GM23338 (cell line): ENCODE results near the gene PCDHGB4. TPM values are rescaled to one million over a fixed set of nuclear protein-coding genes. Genes with fewer than 3 reads are reported as not detected.

ENCODE experiments used
- ATAC-seq: fragments of 200-7000 bp; cut with Tn5 transposase; 3 replicates; pipeline ENCODE4 v1.9.1; 2020
- DNase-seq: peaks from one replicate; pipeline ENCODE4 v3.0.0-alpha.2; 2015; ENCODE audit warnings: low spot score
- H2AFZ ChIP-seq: fragments of 200-600 bp; sonication (generic); 2 replicates; pipeline ENCODE4 v1.8.0; 2016; ENCODE audit warnings: antibody characterized with exemption, mild to moderate bottlenecking, moderate library complexity
- H3F3A ChIP-seq: fragments of 200-600 bp; sonication (generic); replicated peaks from 2 replicates; pipeline ENCODE4 v1.8.0; 2017; ENCODE audit warnings: antibody characterized with exemption, mixed run types, low read depth
- H3K27ac ChIP-seq: fragments of 200-600 bp; sonication (generic); 2 replicates; pipeline ENCODE4 v1.6.1; 2016; ENCODE audit warnings: low read depth
- H3K27me3 ChIP-seq: fragments of 200-600 bp; sonication (generic); 2 replicates; pipeline ENCODE4 v1.8.0; 2016; ENCODE audit warnings: mild to moderate bottlenecking, mixed run types, moderate library complexity; ENCODE audit not compliant: insufficient read depth
- H3K36me3 ChIP-seq: fragments of 200-600 bp; sonication (generic); 2 replicates; pipeline ENCODE4 v1.8.0; 2016; ENCODE audit warnings: mild to moderate bottlenecking; ENCODE audit not compliant: insufficient read depth
- H3K4me1 ChIP-seq: fragments of 200-600 bp; sonication (generic); 2 replicates; pipeline ENCODE4 v1.8.0; 2016; ENCODE audit warnings: mild to moderate bottlenecking, moderate library complexity; ENCODE audit not compliant: insufficient read depth
- H3K4me2 ChIP-seq: fragments of 200-600 bp; sonication (generic); 2 replicates; pipeline ENCODE4 v1.7.1; 2017; ENCODE audit warnings: mixed run types
- H3K4me3 ChIP-seq: fragments of 200-600 bp; sonication (generic); 2 replicates; pipeline ENCODE4 v1.6.1; 2016; ENCODE audit warnings: mixed run types
- H3K79me2 ChIP-seq: fragments of 200-600 bp; sonication (generic); replicated peaks from 2 replicates; pipeline ENCODE4 v1.8.0; 2017; ENCODE audit warnings: mild to moderate bottlenecking; ENCODE audit not compliant: insufficient read depth
- H3K9me2 ChIP-seq: fragments of 200-600 bp; sonication (generic); 2 replicates; pipeline ENCODE4 v1.8.0; 2017; ENCODE audit not compliant: insufficient read depth
- H4K20me1 ChIP-seq: fragments of 200-600 bp; sonication (generic); replicated peaks from 2 replicates; pipeline ENCODE4 v1.8.0; 2017; ENCODE audit warnings: mild to moderate bottlenecking; ENCODE audit not compliant: insufficient read depth
- H3K27ac Mint-ChIP-seq: 2 replicates; pipeline ENCODE4 v1.8.0; 2020; ENCODE audit warnings: inconsistent platforms, mild to moderate bottlenecking, moderate library complexity, mixed read lengths
- H3K27me3 Mint-ChIP-seq: 3 replicates; pipeline ENCODE4 v1.8.0; 2022; ENCODE audit warnings: low read depth, mild to moderate bottlenecking, moderate library complexity, mixed read lengths, inconsistent platforms; ENCODE audit not compliant: insufficient read depth, poor library complexity
- H3K36me3 Mint-ChIP-seq: 3 replicates; pipeline ENCODE4 v1.8.0; 2021; ENCODE audit warnings: low read depth, mild to moderate bottlenecking, inconsistent platforms, moderate library complexity, mixed read lengths
- H3K4me1 Mint-ChIP-seq: 3 replicates; pipeline ENCODE4 v1.8.0; 2020; ENCODE audit warnings: mild to moderate bottlenecking, inconsistent platforms, mixed read lengths
- H3K4me3 Mint-ChIP-seq: 3 replicates; pipeline ENCODE4 v1.8.0; 2021; ENCODE audit warnings: moderate library complexity, mild to moderate bottlenecking, inconsistent platforms, mixed read lengths
- H3K9me3 Mint-ChIP-seq: 3 replicates; pipeline ENCODE4 v1.8.0; 2020; ENCODE audit warnings: moderate library complexity, mild to moderate bottlenecking, inconsistent platforms, mixed read lengths
- CTCF ChIP-seq, 2 experiments: fragments of 200-600 bp in 1 of 2; sonication (generic) in 1 of 2; conservative IDR thresholded peaks; 2 replicates each; pipeline versions ENCODE4 v1.5.1 to v1.6.1; 2016 to 2017; ENCODE audit warnings: antibody characterized with exemption in 2 of 2, low read depth in 2 of 2, mild to moderate bottlenecking in 2 of 2, moderate library complexity in 1 of 2
- EZH2 ChIP-seq: fragments of 200-600 bp; sonication (generic); IDR thresholded peaks from one replicate; pipeline ENCODE4 v1.8.0; 2017; ENCODE audit warnings: antibody characterized with exemption, mild to moderate bottlenecking, low read depth; ENCODE audit not compliant: unreplicated experiment
- JUNB ChIP-seq: IDR thresholded peaks from one replicate; pipeline ENCODE4 v1.6.1; 2016; ENCODE audit warnings: antibody characterized with exemption; ENCODE audit not compliant: unreplicated experiment
- POLR2AphosphoS5 ChIP-seq: IDR thresholded peaks from 2 replicates; pipeline ENCODE4 v1.6.1; 2016; ENCODE audit warnings: antibody characterized with exemption, low read depth
- REST ChIP-seq: IDR thresholded peaks from one replicate; pipeline ENCODE4 v1.6.1; 2018; ENCODE audit warnings: antibody characterized with exemption; ENCODE audit not compliant: unreplicated experiment
- polyA plus RNA-seq: library from polyadenylated mRNA; unstranded; fragments of >200 nt; fragmentation: Nextera tagmentation; extraction: Ambion mirVana; gene quantifications from 2 replicates; pipeline ENCODE4 v1.2.1, GENCODE V29; 2016
- total RNA-seq: library from RNA; depleted of rRNA; stranded (reverse); fragments of >200 nt; shearing (Covaris generic); gene quantifications from 2 replicates; pipeline ENCODE4 v1.2.3, GENCODE V29; 2014
- TF ChIP-seq, protein P1 (sequence below): IDR thresholded peaks from 2 replicates; pipeline ENCODE4 v1.6.1; 2016; ENCODE audit warnings: antibody characterized with exemption

The PCDHGB4 gene
- total and polyA plus RNA-seq, 2 experiments from 2014 or later = 3.5 to 16.6 TPM

- H3F3A ChIP-seq = no peaks in the 10 kb centered on the region
- H3K79me2 ChIP-seq = no peaks in the 10 kb centered on the region
- TF ChIP-seq JUNB (no peak), CTCF (conservative IDR thresholded peaks at IDR 0.05; ENCODE audit: low read depth in 2 of 2) (no peak), POLR2AphosphoS5 (no peak), EZH2 (no peak)
- TF ChIP-seq, protein P1, sequence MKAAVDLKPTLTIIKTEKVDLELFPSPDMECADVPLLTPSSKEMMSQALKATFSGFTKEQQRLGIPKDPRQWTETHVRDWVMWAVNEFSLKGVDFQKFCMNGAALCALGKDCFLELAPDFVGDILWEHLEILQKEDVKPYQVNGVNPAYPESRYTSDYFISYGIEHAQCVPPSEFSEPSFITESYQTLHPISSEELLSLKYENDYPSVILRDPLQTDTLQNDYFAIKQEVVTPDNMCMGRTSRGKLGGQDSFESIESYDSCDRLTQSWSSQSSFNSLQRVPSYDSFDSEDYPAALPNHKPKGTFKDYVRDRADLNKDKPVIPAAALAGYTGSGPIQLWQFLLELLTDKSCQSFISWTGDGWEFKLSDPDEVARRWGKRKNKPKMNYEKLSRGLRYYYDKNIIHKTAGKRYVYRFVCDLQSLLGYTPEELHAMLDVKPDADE = no peak
- ATAC-seq (no peak), DNase-seq (no peak)
- Mint-ChIP-seq H3K4me3 (no peak overlapping the region), H3K9me3 (peaks cover 69% of the 10 kb centered on the region), H3K36me3 (peaks cover 61% of the 10 kb centered on the region), H3K27me3 (peaks cover 9% of the 10 kb centered on the region), H3K27ac (no peak overlapping the region), H3K4me1 (peaks cover 9% of the 10 kb centered on the region)
- H3K4me2 ChIP-seq = no peak overlapping the region
- no peaks in the 10 kb centered on the region for H3K9me2 ChIP-seq
- H3K4me3 ChIP-seq = no peak overlapping the region
- no peaks in the 10 kb centered on the region for H4K20me1 ChIP-seq
- no peak overlapping the region for H2AFZ ChIP-seq
- peaks cover 4% of the 10 kb centered on the region; the same call in 1 of the 2 replicates for H3K36me3 ChIP-seq
- no peak overlapping the region for H3K27ac ChIP-seq
- H3K4me1 ChIP-seq = peaks cover 17% of the 10 kb centered on the region; the same call in 1 of the 2 replicates
- H3K27me3 ChIP-seq = no peaks in the 10 kb centered on the region
Measured at GRCh38 chr5:141366016-141366896, 21.2 kb upstream of the PCDHGB4 start.

GRCh38 chr5:141369994-141370848 is 17.3 kb upstream of the PCDHGB4 start, which contains the start of gene PCDHGB3:
TSS of gene PCDHGB3 (plus strand) at chr5:141370242. CDS start at chr5:141370395, 153 bp downstream.
- no peak within 1 kb of the TSS for H3K4me2 ChIP-seq
- no peaks in the 10 kb centered on the region for H3K79me2 ChIP-seq
- no peak within 1 kb of the TSS for H3K27ac ChIP-seq
- no peaks in the 10 kb centered on the region for H3K9me2 ChIP-seq
- H3K4me3 ChIP-seq = no peak within 1 kb of the TSS
- no peaks in the 10 kb centered on the region for H4K20me1 ChIP-seq
- H3K4me1 ChIP-seq = no peaks in the 10 kb centered on the region
- H3K36me3 ChIP-seq = peaks cover under 1% of the 10 kb centered on the region; the same call in 1 of the 2 replicates
- H3K27me3 Mint-ChIP-seq = peaks cover 9% of the 10 kb centered on the region
- H3K9me3 Mint-ChIP-seq = peaks cover 66% of the 10 kb centered on the region
- no peak within 1 kb of the TSS for H3K4me3 Mint-ChIP-seq
- TF ChIP-seq CTCF (conservative IDR thresholded peaks at IDR 0.05; ENCODE audit: low read depth in 2 of 2) (peak; percentile 55 to 62), REST (no peak)
- H3K36me3 Mint-ChIP-seq = peaks cover 55% of the 10 kb centered on the region
- H3K4me1 Mint-ChIP-seq = peaks cover 2% of the 10 kb centered on the region; the same call in 1 of the 3 replicates
- H3K27ac Mint-ChIP-seq = no peak within 1 kb of the TSS
- no peak within 1 kb of the TSS for H2AFZ ChIP-seq
- H3K27me3 ChIP-seq = no peaks in the 10 kb centered on the region
- peak; percentile 52 for ATAC-seq
- DNase-seq = peak; percentile 77
- H3F3A ChIP-seq = no peaks in the 10 kb centered on the region
